RWPE1 (cell line): ENCODE data around the gene ASAP2.

ENCODE experiments used
- CTCF ChIA-PET: fragments of 350-600 bp; sonication (Branson Sonifier 250); formaldehyde crosslinking; extraction: SDS; loops from one replicate; lab custom pipeline; 2021; lab: Yijun Ruan, JAX
- POLR2A ChIA-PET: fragments of 400-600 bp; formaldehyde crosslinking; extraction: SDS; loops from one replicate; lab custom pipeline; 2020; ENCODE audit warnings: antibody characterized with exemption; ENCODE audit not compliant: low non-redundant PET; lab: Yijun Ruan, JAX
- DNase-seq: peaks from one replicate; pipeline ENCODE4 v3.0.0; 2012; ENCODE audit warnings: low spot score
- H3K27ac ChIP-seq: fragments of 450-650 bp; 2 replicates; pipeline ENCODE4 v1.5.1; 2017
- CTCF ChIP-seq: fragments of 450-650 bp; conservative IDR thresholded peaks from 2 replicates; pipeline ENCODE4 v1.5.1; 2017; ENCODE audit warnings: low read depth, mild to moderate bottlenecking

Gene ASAP2

GRCh38 chr2:9276074-9276473 is 69.5 kb downstream of the ASAP2 start:
- TF ChIP-seq CTCF: no peak
- peak overlapping the region; percentile 40 for H3K27ac ChIP-seq
- no peak for DNase-seq
- CTCF ChIA-PET: interaction anchor here (0.6 kb wide), 1 partner anchor 514 kb away, joined by 5 read pairs; no protein-coding TSS in a partner anchor
- POLR2A ChIA-PET: no interaction called here

- POLR2A ChIA-PET: no interaction called here
- no peak for TF ChIP-seq CTCF
- DNase-seq: no peak
- peak overlapping the region; percentile 40 for H3K27ac ChIP-seq
- CTCF ChIA-PET: interaction anchor here (0.6 kb wide), 1 partner anchor 11 kb away, joined by 3 read pairs; no protein-coding TSS in a partner anchor
These were observed 70.4 kb downstream of the ASAP2 start for GRCh38 chr2:9276901-9277451.

GRCh38 chr2:9278439-9278838 is 71.8 kb downstream of the ASAP2 start:
- H3K27ac ChIP-seq: peak overlapping the region; percentile 32; the same call in 1 of the 2 replicates
- CTCF ChIA-PET: no interaction called here
- TF ChIP-seq CTCF: no peak
- POLR2A ChIA-PET: interaction anchor here (0.6 kb wide), 1 partner anchor 134 kb away, joined by 5 read pairs; no protein-coding TSS in a partner anchor
- no peak for DNase-seq

- POLR2A ChIA-PET: no interaction called here
- H3K27ac ChIP-seq: no peak overlapping the region
- no peak for DNase-seq
- CTCF ChIA-PET: no interaction called here
- TF ChIP-seq CTCF: no peak
These were observed 72.8 kb downstream of the ASAP2 start for GRCh38 chr2:9279426-9279825.

- no peak for TF ChIP-seq CTCF
- ChIA-PET POLR2A (no interaction called here), CTCF (no interaction called here)
- no peak for DNase-seq
- H3K27ac ChIP-seq: peak overlapping the region; percentile 37
These were observed 73.6 kb downstream of the ASAP2 start for GRCh38 chr2:9280224-9280623.

GRCh38 chr2:9281145-9281544 is 74.5 kb downstream of the ASAP2 start:
- CTCF ChIA-PET: no interaction called here
- no peak for TF ChIP-seq CTCF
- no peak overlapping the region for H3K27ac ChIP-seq
- POLR2A ChIA-PET: no interaction called here
- DNase-seq: no peak
